K562 (cell line): ENCODE results near the gene ELOVL4. TPM values are rescaled to one million over a fixed set of nuclear protein-coding genes. Genes with fewer than 3 reads are reported as not detected.

Experiments
- ATAC-seq: fragments of 200-7000 bp; cut with Tn5 transposase; 3 replicates; pipeline ENCODE4 v1.9.1; 2020; ENCODE audit warnings: moderate library complexity
- BruUV-seq: library from RNA; stranded (reverse); fragments of 400-500 nt; replicated peaks from 2 replicates; lab custom pipeline; 2021; lab: Mats Ljungman, UMichigan
- CTCF ChIA-PET: fragments of 300-600 bp; formaldehyde crosslinking; extraction: SDS; loops from one replicate; lab custom pipeline; 2021; ENCODE audit warnings: low intra/inter-chr PET ratio; lab: Yijun Ruan, JAX
- POLR2A ChIA-PET: fragments of 300-600, 350-650 bp; sonication (Branson Sonifier 250); formaldehyde crosslinking; extraction: SDS; loops from one replicate; lab custom pipeline; 2021; ENCODE audit warnings: antibody characterized with exemption, inconsistent platforms; lab: Yijun Ruan, JAX
- DNase-seq, 4 experiments: peaks; one replicate each; pipeline versions ENCODE4 v3.0.0 to v3.0.0-alpha.2; 2011 to 2018; ENCODE audit warnings: low spot score in 3 of 4, mixed read lengths in 3 of 4; ENCODE audit errors: extremely low read depth in 1 of 4
- FAIRE-seq: peaks from 2 replicates; lab custom pipeline; 2011; peaks lifted over from hg19 to GRCh38; lab: Jason Lieb, UNC
- H2AFZ ChIP-seq: 2 replicates; pipeline ENCODE4 v1.6.0; 2011; ENCODE audit warnings: low read depth, low read length, control low read depth, inconsistent platforms
- H3K27ac ChIP-seq: fragments of 200-600 bp; 3 replicates; pipeline ENCODE4 v1.8.0; 2011; ENCODE audit warnings: low read depth, mild to moderate bottlenecking, control low read depth, inconsistent platforms, low read length, moderate library complexity, mixed read lengths; ENCODE audit errors: extremely low read depth
- H3K27me3 ChIP-seq, 2 experiments: fragments of 300-600 bp in 1 of 2; 2 replicates in 1 of 2; 3 replicates in 1 of 2; pipeline versions ENCODE4 v1.6.0 to v1.8.0; 2011; ENCODE audit warnings: inconsistent platforms in 2 of 2, low read length in 2 of 2, mild to moderate bottlenecking in 1 of 2, mixed read lengths in 1 of 2, moderate library complexity in 1 of 2; ENCODE audit not compliant: control insufficient read depth in 2 of 2, insufficient read depth in 2 of 2
- H3K36me3 ChIP-seq: fragments of 300-600 bp; 3 replicates; pipeline ENCODE4 v1.8.0; 2011; ENCODE audit warnings: mild to moderate bottlenecking, low read length, inconsistent platforms; ENCODE audit not compliant: control insufficient read depth, insufficient read depth
- H3K4me1 ChIP-seq, 2 experiments: fragments of 200-600 bp in 1 of 2; replicated peaks in 1 of 2; 2 replicates in 1 of 2; 3 replicates in 1 of 2; pipeline versions ENCODE4 v1.5.1 to v1.8.0; 2011; ENCODE audit warnings: inconsistent platforms in 2 of 2, low read length in 2 of 2, mild to moderate bottlenecking in 1 of 2, mixed read lengths in 1 of 2, moderate library complexity in 1 of 2; ENCODE audit not compliant: control insufficient read depth in 2 of 2, insufficient read depth in 2 of 2
- H3K4me2 ChIP-seq: 2 replicates; pipeline ENCODE4 v1.6.1; 2011; ENCODE audit warnings: low read length, control low read depth, inconsistent platforms, mixed read lengths; ENCODE audit not compliant: insufficient read depth
- H3K4me3 ChIP-seq: fragments of 200-600 bp; sonication (generic), shearing (Covaris generic); 2 replicates; pipeline ENCODE4 v1.5.1; 2016; ENCODE audit warnings: control low read depth, inconsistent platforms
- H3K79me2 ChIP-seq: fragments of 200-600 bp; 3 replicates; pipeline ENCODE4 v1.8.0; 2011; ENCODE audit warnings: low read length, inconsistent platforms; ENCODE audit not compliant: control insufficient read depth, insufficient read depth
- H3K9ac ChIP-seq, 2 experiments: 2 replicates each; pipeline versions ENCODE4 v1.6.0 to v1.6.1; 2011; ENCODE audit warnings: low read depth in 2 of 2, low read length in 2 of 2, control low read depth in 1 of 2, inconsistent platforms in 1 of 2, mild to moderate bottlenecking in 1 of 2, mixed read lengths in 1 of 2; ENCODE audit not compliant: insufficient read depth in 1 of 2
- H3K9me1 ChIP-seq: one replicate; pipeline ENCODE4 v1.6.0; 2011; ENCODE audit warnings: inconsistent platforms, mild to moderate bottlenecking, low read length, moderate library complexity; ENCODE audit not compliant: control insufficient read depth, insufficient read depth
- H3K9me3 ChIP-seq: replicated peaks from 2 replicates; pipeline ENCODE4 v1.5.1; 2011; ENCODE audit warnings: low read depth, low read length, inconsistent platforms; ENCODE audit not compliant: control insufficient read depth, insufficient read depth
- H4K20me1 ChIP-seq: replicated peaks from 2 replicates; pipeline ENCODE4 v1.6.1; 2011; ENCODE audit warnings: low read length, inconsistent platforms, mixed read lengths; ENCODE audit not compliant: control insufficient read depth, insufficient read depth
- BRD4 ChIP-seq: fragments of 200-600 bp; sonication (generic); IDR thresholded peaks from 2 replicates; pipeline ENCODE4 v1.6.1; 2017; ENCODE audit warnings: inconsistent platforms
- CBX3 ChIP-seq, 2 experiments: IDR thresholded peaks; 1 replicate in 1 of 2; 2 replicates in 1 of 2; pipeline ENCODE4 v1.6.1; 2012; ENCODE audit warnings: inconsistent platforms in 2 of 2, low read length in 2 of 2, borderline replicate concordance in 1 of 2, control low read depth in 1 of 2
- KLF16 ChIP-seq: IDR thresholded peaks from 2 replicates; pipeline ENCODE4 v1.6.1; 2016; ENCODE audit warnings: antibody characterized with exemption
- SMARCC2 ChIP-seq: fragments of 450-650 bp; IDR thresholded peaks from 2 replicates; pipeline ENCODE4 v1.6.1; 2017; ENCODE audit warnings: antibody characterized with exemption, moderate library complexity, mild to moderate bottlenecking, low read depth
- STAG1 ChIP-seq: sonication (generic); formaldehyde crosslinking; IDR thresholded peaks from 2 replicates; pipeline ENCODE4 v1.5.0; 2020; ENCODE audit warnings: missing genetic modification reagents, borderline replicate concordance
- TFE3 ChIP-seq: fragments of 450-650 bp; formaldehyde crosslinking; IDR thresholded peaks from 2 replicates; pipeline ENCODE4 v1.4.0; 2020; ENCODE audit warnings: mild to moderate bottlenecking, mixed read lengths
- ZNF263 ChIP-seq: sonication (generic); formaldehyde crosslinking; IDR thresholded peaks from 2 replicates; pipeline ENCODE4 v1.8.0; 2022; ENCODE audit warnings: mild to moderate bottlenecking, missing genetic modification reagents, borderline replicate concordance
- WGBS: fragments of 100-300 bp; shearing (Covaris generic); methylation state at CpG from one replicate; pipeline ENCODE4 v1.1.6; 2016; ENCODE audit warnings: low coverage, mixed read lengths; ENCODE audit not compliant: insufficient coverage; ENCODE audit errors: missing lambda C conversion rate; 5-methylcytosine and 5-hydroxymethylcytosine counted together
- in situ Hi-C: fragments of 300-500 bp; cut with MboI; formaldehyde crosslinking; loops from 4 replicates; pipeline ENCODE4 v1.15.0; 2018; ENCODE audit warnings: inconsistent platforms, mixed read lengths
- intact Hi-C: fragments of 100-400 bp; cut with micrococcal nuclease; formaldehyde crosslinking; loops from 2 replicates; pipeline ENCODE4 v1.14.2; 2022
- polyA plus RNA-seq, 8 experiments: library from polyadenylated mRNA; depleted of rRNA in 4 of 8; stranded (reverse) in 5 of 8; unstranded in 3 of 8; fragments of >200 nt; fragmentation: Nextera tagmentation in 2 of 8; fragmentation: Illumina TruSeq in 1 of 8; extraction: Ambion mirVana in 2 of 8; extraction: Trizol in 1 of 8; gene quantifications; 2 replicates each; pipeline versions ENCODE4 v1.2.1 to v1.2.3, GENCODE V29; 2011 to 2014; ENCODE audit warnings: inconsistent platforms in 1 of 8, missing spikeins in 1 of 8
- total RNA-seq, 7 experiments: library from RNA; depleted of rRNA in 6 of 7; stranded (reverse); fragments of >200 nt in 6 of 7; fragmentation: Illumina TruSeq in 2 of 7; extraction: Trizol in 2 of 7; gene quantifications; 2 replicates each; pipeline versions ENCODE4 v1.2.1 to v1.2.3, GENCODE V29; 2011 to 2021; ENCODE audit warnings: low replicate concordance in 1 of 7

ELOVL4 gene
- total and polyA plus RNA-seq, 9 of the 15 experiments (the other 6 are each of a cell fraction or from before 2014, with no cell fraction given) = not detected

DNA sequence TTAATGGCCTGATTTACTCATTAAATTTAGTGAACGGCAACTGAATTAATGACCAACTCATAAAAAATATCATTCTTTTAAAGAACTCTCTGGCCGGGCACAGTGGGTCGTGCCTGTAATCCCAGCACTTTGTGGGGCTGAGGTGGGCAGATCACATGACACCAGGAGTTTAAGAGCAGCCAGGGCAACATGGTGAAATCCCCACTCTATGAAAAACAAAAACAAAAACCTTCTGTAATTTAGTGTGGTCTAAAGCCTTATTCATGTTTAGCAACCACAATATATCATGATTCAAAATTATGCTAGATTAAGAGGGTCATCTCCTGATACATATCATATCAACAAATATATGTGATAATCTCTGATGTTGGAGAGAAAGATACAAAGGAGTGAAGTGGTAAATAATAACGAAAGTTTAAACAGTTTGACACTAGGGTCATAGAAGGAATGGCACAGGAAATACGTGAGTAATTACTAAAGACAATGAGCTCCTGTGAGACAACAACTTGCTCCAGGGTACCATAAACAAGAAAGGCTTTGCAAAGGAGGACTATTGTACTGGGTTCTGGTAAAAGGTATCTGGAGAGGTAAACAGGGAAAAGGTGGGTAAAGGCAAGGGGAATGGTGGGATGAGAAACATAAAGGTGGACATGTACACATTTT, 5.7 kb downstream of the ELOVL4 start:
- in situ Hi-C loops = loop anchor here (10.0 kb wide), 1 partner anchor 153 kb away; no protein-coding TSS in a partner anchor

More for the DNA sequence above, 5.7 kb downstream of the ELOVL4 start:
- no peaks in the 10 kb centered on the region for H3K79me2 ChIP-seq
- H2AFZ ChIP-seq = no peak overlapping the region
- H3K4me2 ChIP-seq = no peak overlapping the region
- TF ChIP-seq CBX3 (IDR thresholded peaks at IDR 0.05; ENCODE audit: borderline replicate concordance in 1 of 2, low read length in 2 of 2) (no peak), TFE3 (CRISPR knock-in tag) (peak; percentile 30), SMARCC2 (no peak), BRD4 (no peak), ZNF263 (CRISPR knock-in tag) (no peak), STAG1 (CRISPR knock-in tag) (no peak), KLF16 (no peak)
- TF ChIP-seq, all 486 proteins: peak for 1
- Histone ChIP-seq H3K9ac (no peak overlapping the region), H3K9me3 (no peaks in the 10 kb centered on the region), H3K36me3 (no peaks in the 10 kb centered on the region), H3K9me1 (no peaks in the 10 kb centered on the region), H3K4me1 (no peaks in the 10 kb centered on the region), H3K4me3 (no peak overlapping the region), H3K27ac (no peak overlapping the region), H3K27me3 (0 out of 5 replicates have a peak, but pooled peaks cover 0 to 1% of the 10 kb centered on the region in 2 experiments), H4K20me1 (no peaks in the 10 kb centered on the region)
- no peak for FAIRE-seq
- no peak for ATAC-seq
- no peak for DNase-seq
- no TSS peak for BruUV-seq
- ChIA-PET CTCF (no interaction called here), POLR2A (no interaction called here)
- intact Hi-C loops = no loop called here
- WGBS = 4% methylated on average over 5 of the region's 5 CpGs
